Measurements from ENCODE around the gene CAV1.

- TF ChIP-seq CTCF (conservative IDR thresholded peaks at IDR 0.05) (no peak), ZFX (IDR thresholded peaks at IDR 0.05) (no peak)
Measured at GRCh38 chr7:116541951-116542350, 17.1 kb downstream of the CAV1 start.
